ENCODE results near the gene RBFOX2.
A peak's percentile ranks its signal among the peaks of the same experiment; 100 is the strongest.

The RBFOX2 gene

DNA sequence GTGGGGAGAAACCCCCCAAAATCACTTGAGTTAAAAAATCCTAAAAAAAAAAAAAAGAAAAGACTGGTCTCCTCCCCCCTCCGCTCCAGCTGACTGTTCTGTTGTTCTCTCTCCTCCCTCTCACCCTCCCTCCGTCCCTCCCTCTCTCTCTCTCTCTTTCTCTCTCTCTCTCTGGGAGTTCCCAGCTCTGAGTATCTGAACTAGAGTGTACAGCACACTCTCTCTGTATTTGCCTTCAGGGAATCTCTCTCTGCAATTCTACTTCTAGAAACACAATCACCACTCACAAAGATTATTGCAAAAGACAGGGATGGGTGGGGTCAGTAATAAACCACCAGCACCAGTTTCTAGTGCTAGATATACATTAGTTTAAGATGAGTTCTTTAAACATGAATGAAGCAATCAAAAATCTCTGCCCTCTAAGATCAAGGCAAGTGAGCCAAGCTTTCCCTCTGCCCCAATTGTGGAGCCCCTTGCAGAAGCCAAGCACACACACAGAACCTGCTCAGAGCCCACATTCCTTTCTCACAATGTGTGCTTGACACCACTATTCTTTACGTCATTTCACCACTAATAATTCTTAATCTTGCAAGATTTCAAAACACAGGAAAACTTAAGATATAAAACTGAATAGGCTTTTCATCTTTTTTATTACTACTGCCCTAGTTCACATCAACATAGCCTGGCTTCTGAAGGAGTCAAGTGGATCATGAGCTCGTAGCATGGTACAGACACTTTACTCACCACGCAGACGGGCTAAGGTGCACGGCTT, 133.5 kb downstream of the RBFOX2 start:
- DNase-seq = peak; percentile 82

DNA sequence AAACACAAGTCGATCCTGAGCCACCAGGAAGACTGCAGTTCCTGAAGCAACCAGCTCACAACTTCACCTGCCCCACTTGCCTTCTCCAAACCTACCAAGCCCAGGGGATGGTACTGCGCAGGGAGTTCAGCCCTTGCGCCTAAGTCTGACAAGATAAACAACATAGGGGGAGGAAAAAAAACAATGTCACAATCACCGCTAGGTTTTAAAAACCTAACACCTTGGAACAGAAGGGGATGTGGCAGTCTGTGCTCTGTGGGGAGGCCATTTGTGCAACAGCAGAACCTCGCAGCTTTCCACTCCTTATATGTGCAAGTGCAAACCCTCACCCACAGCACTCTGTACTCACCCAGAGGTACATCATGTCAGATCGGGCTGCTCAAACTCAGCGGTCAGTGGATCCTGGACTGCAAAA, 134.2 kb downstream of the RBFOX2 start:
- no peak for DNase-seq

DNA sequence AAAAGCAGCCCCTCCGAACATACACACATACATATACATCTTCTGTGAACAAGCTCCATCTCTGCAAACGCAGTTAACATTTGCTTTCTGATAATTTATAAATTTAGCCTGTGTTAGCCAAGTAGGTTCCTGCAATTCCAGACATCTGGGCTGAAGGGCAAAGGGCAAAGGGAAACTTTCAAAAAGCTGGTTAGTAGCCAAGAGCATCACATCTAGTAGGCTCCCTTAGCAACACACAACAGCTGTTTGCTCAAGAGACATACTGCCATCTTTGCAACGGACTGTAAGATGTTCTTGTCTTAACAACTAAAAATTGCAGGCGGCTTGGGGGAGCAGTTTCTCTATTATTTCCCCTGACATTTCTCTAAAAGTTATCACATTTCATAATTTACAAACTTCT, 134.9 kb downstream of the RBFOX2 start:
- DNase-seq = no peak

DNA sequence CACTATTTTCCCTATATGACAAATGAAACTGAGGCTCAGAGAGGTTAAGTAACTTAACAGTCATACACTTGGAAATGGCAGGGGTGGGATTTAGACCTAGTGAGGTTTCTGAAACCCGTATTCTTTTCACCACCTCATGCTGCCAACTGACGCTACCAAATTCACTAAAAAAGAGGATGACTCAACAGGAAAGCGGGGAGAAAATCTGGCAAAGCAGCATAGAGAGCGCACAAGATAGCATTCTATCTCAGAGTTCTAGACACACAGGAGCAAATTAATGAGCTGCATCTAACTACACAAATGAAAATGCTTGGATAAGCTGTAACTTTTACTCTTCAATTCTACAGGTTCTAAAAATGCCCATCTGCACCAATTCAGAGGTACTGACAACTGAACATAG, 136.4 kb downstream of the RBFOX2 start:
- DNase-seq = peak; percentile 31

DNA sequence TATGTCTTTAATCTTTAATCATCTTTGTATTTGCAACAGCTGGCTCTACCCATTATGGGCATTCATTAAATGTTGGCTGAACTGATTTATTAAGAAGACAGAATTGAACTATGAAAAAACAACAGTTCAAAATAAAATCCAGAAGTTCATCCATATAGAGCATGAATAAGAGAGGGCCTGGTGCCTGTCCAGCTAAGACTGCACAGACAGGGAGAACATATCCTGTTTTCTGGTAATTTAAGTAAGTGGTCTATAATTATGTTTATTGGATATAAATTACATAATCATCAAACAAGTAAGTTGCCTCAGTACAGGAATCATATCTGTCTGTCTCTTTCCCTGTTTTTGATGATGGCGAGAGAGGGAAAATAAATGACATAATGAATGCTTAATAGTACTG, 137.2 kb downstream of the RBFOX2 start:
- DNase-seq = no peak

DNA sequence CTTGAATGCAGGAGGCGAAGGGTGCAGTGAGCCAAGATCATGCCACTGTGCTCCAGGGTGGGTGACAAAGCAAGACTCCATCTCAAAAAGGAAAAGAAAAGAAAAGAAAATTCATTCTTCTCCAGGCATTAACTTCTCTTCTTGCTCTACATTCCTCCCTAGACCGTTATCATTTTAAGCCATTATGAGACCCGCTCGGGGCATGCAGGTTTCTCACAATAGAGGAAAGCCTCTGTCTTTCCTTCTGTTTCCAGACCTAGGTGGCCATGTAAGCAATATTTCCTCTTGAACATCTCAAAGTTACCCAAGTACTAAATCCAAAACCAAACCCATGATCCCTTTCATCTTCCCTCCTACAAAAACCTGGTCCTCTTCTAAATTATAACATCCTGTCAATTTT, 139.6 kb downstream of the RBFOX2 start:
- DNase-seq = no peak

DNA sequence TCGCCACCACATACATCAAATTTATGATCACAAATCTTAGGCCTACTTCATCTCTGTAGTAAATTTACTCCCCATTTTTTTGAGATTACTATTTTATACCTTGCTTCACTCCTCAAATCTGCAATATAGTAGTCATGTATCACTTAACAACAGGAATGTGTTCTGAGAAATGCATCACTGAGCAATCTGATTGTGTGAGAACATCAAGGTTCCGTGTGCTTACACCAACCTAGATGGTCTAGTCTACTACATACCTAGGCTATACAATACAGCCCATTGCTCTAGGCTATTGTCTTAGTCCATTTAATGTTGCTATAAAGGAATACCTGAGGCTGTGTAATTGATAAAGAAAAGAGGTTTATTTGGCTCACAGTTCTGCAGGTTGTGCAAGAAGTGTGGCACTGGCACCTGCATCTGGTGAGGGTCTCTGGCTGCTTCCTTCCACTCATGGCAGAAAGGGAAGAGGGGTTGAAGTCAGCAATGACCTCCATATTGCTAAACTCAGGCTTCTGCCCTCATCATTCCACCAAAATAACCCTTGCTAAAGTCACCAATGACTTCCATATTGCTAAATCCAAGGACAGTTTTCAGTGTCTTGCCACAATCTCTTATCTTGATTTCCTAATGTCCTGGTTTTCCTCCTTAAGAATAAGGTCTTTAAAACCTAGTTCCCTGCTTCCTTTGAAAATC, 140.3 kb downstream of the RBFOX2 start:
- DNase-seq = no peak

DNA sequence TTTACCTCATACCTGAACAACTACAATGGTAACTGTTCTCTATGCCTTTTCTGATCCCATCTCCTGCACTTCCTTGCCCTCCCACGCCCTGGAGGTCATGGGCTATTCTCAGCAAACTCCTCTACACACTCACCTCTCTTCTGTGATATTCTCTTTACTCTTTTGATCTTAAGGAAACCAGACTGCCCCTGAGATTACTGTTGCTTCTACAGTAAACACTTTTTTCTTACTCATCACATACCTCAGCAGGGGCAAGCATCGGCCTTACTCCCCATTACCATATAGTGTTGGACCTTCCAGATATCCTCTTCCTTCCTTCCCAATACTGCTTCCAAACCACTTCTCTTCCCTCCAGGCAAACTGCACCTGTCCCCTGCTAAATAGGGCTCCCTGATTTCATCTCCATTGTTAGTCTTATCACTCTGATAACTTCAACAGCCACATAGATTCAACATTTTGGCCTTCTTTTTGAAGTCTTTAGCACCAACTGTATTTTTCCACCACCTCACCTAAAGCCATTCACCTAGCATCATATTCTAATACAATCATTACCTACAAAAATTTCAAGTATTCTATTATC, 141.2 kb downstream of the RBFOX2 start:
- peak; percentile 13 for DNase-seq

DNA sequence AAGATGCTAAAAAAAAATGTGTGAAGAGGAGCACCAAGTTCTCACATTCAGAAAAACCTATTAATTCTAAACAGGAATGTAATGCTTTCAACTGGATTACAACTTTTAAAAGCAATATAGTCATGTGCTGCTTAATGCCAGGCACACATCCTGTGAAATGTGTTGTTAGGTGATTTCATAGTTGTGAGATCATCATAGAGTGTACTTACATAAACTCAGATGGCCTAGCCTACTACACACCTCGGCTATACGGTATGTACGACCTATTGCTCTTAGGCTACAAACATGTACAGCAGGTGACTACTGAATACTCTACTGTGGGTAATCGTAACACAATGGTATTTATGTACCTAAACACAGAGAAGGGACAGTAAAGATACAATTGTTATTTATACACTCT, 142.3 kb downstream of the RBFOX2 start:
- no peak for DNase-seq

DNA sequence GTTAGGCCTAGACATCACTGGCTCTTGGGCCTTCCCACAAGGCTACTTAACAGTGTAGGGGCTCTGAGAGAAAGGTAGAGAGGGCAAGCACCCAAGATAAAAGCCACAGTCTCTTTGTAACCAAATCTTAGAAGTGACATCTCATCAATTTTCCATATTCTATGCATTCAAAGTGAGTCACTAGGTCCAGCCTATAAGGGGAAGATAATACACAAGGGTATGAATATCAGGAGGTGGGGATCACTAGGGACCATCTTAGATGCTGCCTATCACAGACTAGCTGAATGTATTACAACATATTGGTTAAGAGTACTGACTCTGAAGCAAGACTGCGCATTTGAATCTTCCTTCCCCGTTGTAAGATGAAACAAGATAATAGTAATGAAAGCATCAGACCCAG, 144.1 kb downstream of the RBFOX2 start:
- DNase-seq = no peak

DNA sequence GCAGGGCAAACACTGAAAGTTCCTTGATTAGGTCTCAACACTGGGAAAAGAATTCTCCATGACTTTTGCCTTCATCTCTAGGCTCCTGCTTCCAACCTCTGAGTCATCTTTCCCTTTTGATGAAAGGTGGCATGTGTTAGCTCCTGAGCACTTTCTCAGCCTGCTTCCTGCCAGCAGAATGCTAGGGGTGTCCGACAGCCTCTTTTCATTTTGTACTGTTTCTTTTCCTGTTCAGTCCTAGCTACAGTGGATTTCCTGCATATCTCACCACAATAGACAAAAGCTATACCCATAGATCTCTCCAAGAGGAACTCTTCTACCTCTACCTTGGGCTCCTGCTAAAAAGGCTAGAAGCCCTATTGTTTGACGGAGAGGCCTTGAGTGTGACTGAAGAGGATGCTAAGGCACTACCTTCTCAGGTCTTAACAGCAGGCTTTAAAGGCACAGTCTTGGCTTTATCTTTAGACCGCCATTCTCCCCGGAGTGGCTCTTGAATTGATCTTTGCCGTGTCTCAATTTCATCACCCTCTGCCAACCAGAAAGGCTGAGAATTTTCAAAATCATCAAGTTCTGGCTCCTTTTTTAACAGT, 145.5 kb downstream of the RBFOX2 start:
- peak; percentile 41 for DNase-seq

DNA sequence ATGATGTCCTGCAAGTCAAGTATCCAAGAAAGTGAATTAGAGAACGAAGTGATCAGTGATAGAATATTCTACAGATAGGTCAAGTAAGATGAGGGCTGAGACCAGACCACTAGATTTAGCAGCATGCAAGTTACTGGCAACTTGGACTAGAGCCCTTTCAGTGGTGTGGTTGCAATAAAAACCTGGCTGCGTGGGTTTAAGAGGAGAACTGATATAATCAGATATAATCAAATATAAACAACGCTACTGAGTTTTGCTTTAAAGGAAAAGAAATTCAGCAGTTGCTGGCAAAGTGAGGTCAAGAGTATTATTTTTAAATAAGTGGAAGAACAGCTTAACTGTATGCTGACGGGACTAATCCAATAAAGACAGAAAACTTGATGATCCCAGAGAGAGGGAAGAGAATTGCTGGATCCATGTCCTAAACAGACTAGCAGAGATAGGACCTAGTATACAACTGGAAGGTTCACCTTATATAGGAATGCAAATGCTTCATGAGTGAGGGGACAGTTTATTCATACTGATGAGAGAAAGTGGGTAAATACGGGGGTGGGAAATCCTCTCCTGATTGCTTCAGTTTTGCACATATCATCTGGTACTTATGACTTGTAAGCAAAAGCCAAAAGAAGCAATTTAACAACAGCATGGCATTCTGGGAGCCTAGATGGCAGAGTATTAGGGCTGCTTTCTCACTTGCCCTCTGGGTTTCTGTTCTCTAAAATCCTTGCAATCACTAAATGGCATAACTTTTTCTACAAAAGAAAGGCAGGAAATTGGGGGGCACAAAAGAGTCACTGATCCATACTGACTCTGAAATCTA, 146.2 kb downstream of the RBFOX2 start:
- DNase-seq = no peak

DNA sequence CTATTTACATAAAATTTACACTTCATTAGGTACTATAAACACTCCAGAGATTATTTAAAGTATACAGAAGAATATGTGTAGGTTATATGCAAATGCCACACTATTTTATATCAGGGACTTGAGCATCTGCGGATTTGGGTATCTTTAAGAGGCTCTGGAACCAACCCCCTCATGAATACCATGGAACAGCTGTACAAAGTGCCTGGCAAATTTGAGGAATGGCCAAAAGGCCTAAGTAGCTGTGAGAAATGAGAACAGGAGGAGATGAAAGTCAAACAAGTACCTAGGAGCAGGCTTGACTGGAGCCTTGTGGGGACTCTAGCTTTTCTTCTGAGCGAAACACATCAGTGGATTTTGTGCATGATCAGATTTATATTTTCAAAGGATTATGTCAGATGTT, 149.3 kb downstream of the RBFOX2 start:
- DNase-seq = no peak

DNA sequence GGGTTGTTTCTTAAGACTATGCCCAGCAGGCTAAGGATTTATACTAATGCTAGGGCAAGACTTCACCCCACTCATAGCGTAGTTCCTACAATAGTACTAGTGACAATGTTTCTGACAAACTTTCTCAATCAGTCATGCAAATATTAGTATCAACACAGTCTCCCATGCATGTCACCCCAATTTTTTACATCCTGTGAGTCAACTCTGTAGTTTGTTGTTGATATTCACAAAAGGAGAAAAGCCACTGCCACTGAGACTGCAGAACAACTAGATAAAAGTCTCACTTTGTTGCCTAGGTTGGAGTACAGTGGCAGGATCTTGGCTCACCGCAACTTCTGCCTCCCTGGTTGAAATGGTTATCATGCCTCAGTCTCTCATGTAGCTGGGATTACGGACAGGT, 155.2 kb downstream of the RBFOX2 start:
- no peak for DNase-seq

DNA sequence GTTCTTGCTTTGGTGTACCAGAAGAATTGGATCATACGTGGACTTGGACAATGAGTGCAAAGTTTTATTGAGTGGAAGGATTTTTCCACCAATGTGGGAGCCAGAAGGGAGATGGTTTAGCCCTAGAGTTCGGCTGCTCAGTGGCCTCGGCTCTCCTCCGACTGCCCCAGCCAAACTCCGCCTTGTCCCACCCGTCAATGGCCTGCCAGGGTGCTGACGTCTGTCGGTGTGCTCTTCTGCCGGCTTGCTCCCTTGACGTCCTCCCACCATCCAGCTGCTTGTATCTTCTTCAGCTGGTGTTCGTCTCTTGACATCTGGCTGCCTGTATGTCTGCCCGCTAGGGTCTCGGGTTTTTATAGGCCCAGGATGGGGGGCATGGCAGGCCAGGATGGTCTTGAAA, 156.2 kb downstream of the RBFOX2 start:
- no peak for DNase-seq

DNA sequence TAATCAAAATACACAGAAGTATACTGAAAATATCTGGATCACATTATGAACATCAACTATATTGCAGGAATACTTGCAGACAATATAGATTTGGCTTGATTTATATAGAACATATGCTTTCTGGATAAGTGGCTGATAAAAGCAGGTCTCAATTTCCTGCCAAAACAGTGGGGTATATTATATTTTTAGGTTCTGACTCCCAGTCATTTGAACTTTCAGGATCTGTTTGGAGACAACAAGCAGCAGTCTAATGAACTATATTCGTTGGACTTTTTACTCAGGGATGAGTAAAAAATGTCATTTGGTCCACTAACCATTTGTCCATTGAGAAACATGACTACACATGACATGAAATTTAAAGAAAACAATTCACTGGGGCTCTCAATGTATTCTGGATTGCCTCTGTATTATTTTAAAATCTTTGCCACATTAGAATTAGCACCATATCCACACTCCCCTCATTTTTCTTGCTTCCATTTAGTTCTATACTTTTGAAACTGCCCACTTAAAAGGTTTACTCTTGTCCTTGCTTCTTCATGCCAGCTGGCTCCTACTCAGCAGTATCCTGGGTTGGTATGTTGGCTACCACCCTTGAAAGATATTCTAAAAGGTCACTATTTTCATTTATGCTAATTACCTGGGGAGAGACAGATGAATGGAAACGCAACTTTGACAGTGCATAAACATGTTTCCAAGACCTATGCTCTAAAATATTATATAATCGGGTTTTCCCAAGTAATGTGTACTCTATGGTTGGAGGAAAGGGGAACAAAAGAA, 157.9 kb downstream of the RBFOX2 start:
- no peak for DNase-seq

DNA sequence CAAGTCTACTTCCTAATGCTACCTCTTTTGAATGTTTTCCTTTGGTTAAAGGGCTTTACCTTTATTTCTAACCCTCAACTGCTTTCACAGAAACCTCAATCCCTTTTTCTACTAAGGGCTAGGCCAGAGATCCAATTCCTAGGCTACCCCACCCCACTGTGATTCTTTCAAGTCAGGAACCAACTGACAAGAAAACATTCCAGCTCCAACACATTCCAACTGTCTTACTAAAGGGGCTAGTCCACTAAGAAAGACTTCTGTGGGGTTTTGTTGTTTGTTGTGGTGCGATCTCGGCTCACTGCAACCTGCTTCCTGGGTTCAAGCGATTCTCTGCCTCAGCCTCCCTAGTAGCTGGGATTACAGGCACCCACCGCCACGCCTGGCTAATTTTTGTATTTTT, 159.7 kb downstream of the RBFOX2 start:
- DNase-seq = peak; percentile 57

DNA sequence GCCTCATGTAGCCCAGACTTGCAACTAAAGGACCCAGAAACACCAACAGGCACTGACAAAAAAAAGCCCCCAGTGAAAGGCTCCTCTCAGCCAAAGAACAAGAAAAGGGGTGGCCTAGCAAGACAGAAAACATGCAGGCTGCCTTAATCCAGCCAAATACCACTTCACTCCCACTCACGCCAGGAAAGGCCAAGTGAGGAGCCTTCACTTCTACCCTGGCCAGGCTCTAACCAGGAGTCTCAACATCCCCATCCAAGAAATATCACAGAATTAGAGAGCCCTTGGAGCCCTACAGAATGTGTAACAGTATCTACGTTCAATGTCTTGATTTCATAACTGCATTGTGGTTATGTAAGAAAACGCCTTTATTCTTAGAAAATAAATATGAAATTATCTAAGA, 162.0 kb downstream of the RBFOX2 start:
- DNase-seq = peak; percentile 5

DNA sequence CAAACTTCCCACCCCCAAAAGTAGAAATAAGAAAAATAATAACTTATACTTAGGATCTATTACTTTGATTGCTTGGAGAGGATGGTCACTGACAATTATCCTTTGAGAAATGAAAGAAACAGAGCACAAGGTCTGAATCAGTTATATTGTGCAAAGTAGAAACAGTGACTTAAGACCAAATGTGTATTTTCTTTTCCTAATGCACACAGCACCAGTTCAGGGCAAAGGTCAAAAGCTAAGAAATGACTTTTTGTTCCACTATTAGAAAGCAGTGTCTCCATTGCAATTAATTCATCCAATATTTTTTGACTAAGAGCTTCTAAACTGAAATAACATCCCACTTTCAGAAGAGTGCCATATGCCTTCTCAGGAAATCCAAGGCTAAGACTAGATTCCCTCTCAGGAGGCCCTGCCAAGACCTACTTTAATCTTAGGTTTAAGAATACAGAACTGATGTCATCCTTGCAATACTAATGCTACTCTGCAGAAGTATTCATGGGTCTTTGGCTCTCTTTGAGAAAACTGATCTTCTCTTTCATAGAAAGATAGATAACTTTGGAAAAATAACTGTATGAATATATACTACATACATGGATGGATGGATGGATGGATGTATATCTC, 164.0 kb downstream of the RBFOX2 start:
- DNase-seq = no peak

DNA sequence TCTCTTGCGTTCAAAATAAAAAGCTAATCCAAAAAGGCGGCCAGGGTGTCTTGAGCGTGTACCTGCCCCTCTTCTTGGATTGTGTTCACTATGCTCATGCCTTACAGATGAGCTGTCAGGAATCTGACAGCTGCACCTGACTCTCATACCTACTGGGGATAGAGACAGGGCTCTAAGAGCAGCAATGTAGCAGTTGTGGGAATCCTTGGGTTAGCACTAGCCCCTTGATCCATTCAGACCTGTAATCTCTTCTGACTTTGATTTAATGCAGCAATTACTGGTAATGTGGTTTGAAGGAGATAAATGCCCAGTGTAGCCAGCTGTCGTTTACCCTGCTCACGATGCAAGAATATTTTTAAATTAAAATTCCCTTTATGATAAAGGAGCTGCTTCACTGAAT, 165.2 kb downstream of the RBFOX2 start:
- DNase-seq = no peak

DNA sequence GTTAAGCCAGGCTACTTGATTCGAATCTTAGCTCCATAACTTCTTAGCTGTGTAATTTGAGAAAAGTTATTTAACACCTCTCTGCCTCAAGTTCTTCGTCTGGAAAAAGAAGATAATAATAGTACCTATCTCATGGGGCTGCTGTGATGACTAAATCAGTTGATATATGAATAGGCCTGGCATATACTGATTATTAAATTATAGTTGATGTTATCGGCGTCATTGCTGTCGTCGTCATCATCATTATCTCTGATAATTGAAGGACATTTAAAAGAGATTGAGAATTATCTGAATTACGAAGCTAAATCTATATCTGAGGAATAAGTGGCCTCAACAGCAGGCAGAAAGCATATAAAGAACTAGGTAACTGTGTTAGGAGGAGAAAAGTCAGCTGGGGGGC, 165.9 kb downstream of the RBFOX2 start:
- no peak for DNase-seq

DNA sequence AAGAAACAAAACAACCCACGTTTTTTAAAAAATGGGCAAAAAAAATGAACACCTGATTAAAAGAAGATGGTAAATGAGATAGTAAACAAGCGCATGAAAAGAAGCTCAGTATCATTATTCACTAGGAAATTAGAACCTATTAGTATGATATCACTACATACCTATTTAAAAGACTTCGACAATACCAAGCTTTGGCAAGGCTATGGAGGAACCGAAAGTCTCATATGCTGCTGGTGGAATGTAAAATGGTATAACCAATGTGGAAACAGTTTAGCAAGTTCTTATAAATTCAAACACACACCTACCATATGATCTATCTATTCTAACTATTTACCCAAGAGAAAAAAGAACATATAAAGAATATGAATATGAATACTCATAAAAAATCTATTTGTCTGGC, 167.2 kb downstream of the RBFOX2 start:
- no peak for DNase-seq
